HG03565 (cell line): ENCODE data around the gene HYKK.
"Not testable (repeated sequence)": the region's sequence is repeated elsewhere in the genome, so short reads cannot be mapped to it uniquely, and the experiment has no call there.

Experiments
- ATAC-seq: cut with Tn5 transposase; IDR thresholded peaks from one replicate; pipeline ENCODE4 v1.9.1; 2021; ENCODE audit warnings: mild to moderate bottlenecking, moderate library complexity; ENCODE audit not compliant: unreplicated experiment

HYKK gene

GRCh38 chr15:78540141-78540870 is 32.9 kb downstream of the HYKK start, which contains the start of gene PSMA4:
Gene PSMA4 (plus strand): TSS chr15:78540444. CDS start chr15:78541928, 1,484 bp downstream.
- ATAC-seq = peak; percentile 61

- no peak for ATAC-seq
These were observed 33.7 kb downstream of the HYKK start for GRCh38 chr15:78540871-78541743.

- ATAC-seq = no peak
These were observed 34.3 kb downstream of the HYKK start for GRCh38 chr15:78541744-78542034.

- ATAC-seq = no peak
These were observed 35.3 kb downstream of the HYKK start for GRCh38 chr15:78542647-78543046.

GRCh38 chr15:78550194-78550593 is 42.8 kb downstream of the HYKK start:
- ATAC-seq = no peak

GRCh38 chr15:78550815-78551214 is 43.4 kb downstream of the HYKK start:
- ATAC-seq = no peak

GRCh38 chr15:78551902-78552301 is 44.5 kb downstream of the HYKK start:
- ATAC-seq = no peak

GRCh38 chr15:78552597-78552996 is 45.2 kb downstream of the HYKK start:
- no peak for ATAC-seq

- not testable (repeated sequence) for ATAC-seq
These were observed 52.8 kb downstream of the HYKK start for GRCh38 chr15:78560201-78560600.

GRCh38 chr15:78561490-78561889 is 54.1 kb downstream of the HYKK start:
- ATAC-seq = no peak

- no peak for ATAC-seq
These were observed 55.7 kb downstream of the HYKK start for GRCh38 chr15:78563092-78563491.

GRCh38 chr15:78564743-78565096 is 57.3 kb downstream of the HYKK start:
- no peak for ATAC-seq

GRCh38 chr15:78565097-78565950 is 57.9 kb downstream of the HYKK start, which contains the start of gene CHRNA5:
Gene CHRNA5 (plus strand): TSS chr15:78565520. CDS start chr15:78565720, 200 bp downstream.
- ATAC-seq = peak; percentile 65

GRCh38 chr15:78565951-78566774 is 58.8 kb downstream of the HYKK start:
- no peak for ATAC-seq

GRCh38 chr15:78567531-78567930 is 60.2 kb downstream of the HYKK start:
- no peak for ATAC-seq

- no peak for ATAC-seq
These were observed 63.3 kb downstream of the HYKK start for GRCh38 chr15:78570710-78571109.

GRCh38 chr15:78571382-78571781 is 64.0 kb downstream of the HYKK start:
- no peak for ATAC-seq

GRCh38 chr15:78573416-78573815 is 66.0 kb downstream of the HYKK start:
- ATAC-seq = no peak

- no peak for ATAC-seq
These were observed 67.6 kb downstream of the HYKK start for GRCh38 chr15:78574944-78575343.
